Natural killer cell (primary cell): Measurements from ENCODE around the gene BANF1. TPM values are rescaled to one million over a fixed set of nuclear protein-coding genes. Genes with fewer than 3 reads are reported as not detected.
A peak's percentile ranks its signal among the peaks of the same experiment; 100 is the strongest.

ENCODE experiments used
- ATAC-seq, 3 donors: fragments of 150-1000 bp in 2 of 3; fragments of 200-7000 bp in 1 of 3; cut with Tn5 transposase; 1 replicate in 1 of 3; 2 replicates in 2 of 3; pipeline ENCODE4 v1.10.0; 2021; ENCODE audit warnings: mild to moderate bottlenecking in 2 of 3, moderate library complexity in 2 of 3
- DNase-seq, 2 donors: peaks; one replicate each; pipeline versions ENCODE4 v3.0.0 to v3.0.0-alpha.2; 2013 to 2021; ENCODE audit warnings: mixed read lengths in 1 of 2
- H3K27ac ChIP-seq: one replicate; pipeline ENCODE4 v1.5.1; 2013; ENCODE audit warnings: mild to moderate bottlenecking, low read length
- H3K27me3 ChIP-seq: one replicate; pipeline ENCODE4 v1.6.1; 2013; ENCODE audit warnings: low read length; ENCODE audit not compliant: control insufficient read depth, insufficient read depth
- H3K36me3 ChIP-seq: one replicate; pipeline ENCODE4 v1.6.1; 2013; ENCODE audit warnings: low read length; ENCODE audit not compliant: control insufficient read depth, insufficient read depth
- H3K4me1 ChIP-seq: one replicate; pipeline ENCODE4 v1.6.1; 2013; ENCODE audit warnings: low read length; ENCODE audit not compliant: control insufficient read depth, insufficient read depth
- H3K4me3 ChIP-seq: one replicate; pipeline ENCODE4 v1.5.1; 2013; ENCODE audit warnings: low read length
- H3K9me3 ChIP-seq: one replicate; pipeline ENCODE4 v1.6.1; 2013; ENCODE audit warnings: low read length; ENCODE audit not compliant: control insufficient read depth, insufficient read depth
- H3K27ac Mint-ChIP-seq, 2 donors: one replicate each; pipeline ENCODE4 v1.8.0; 2022; ENCODE audit warnings: mild to moderate bottlenecking in 2 of 2, mixed read lengths in 2 of 2, moderate library complexity in 1 of 2
- H3K27me3 Mint-ChIP-seq, 2 donors: one replicate each; pipeline ENCODE4 v1.8.0; 2022; ENCODE audit warnings: low read depth in 2 of 2, mixed read lengths in 2 of 2
- H3K36me3 Mint-ChIP-seq: one replicate; pipeline ENCODE4 v1.8.0; 2022; ENCODE audit warnings: mixed read lengths
- H3K4me1 Mint-ChIP-seq, 2 donors: one replicate each; pipeline ENCODE4 v1.8.0; 2022; ENCODE audit warnings: mixed read lengths in 2 of 2
- H3K4me3 Mint-ChIP-seq: one replicate; pipeline ENCODE4 v1.8.0; 2022; ENCODE audit warnings: mild to moderate bottlenecking, moderate library complexity, mixed read lengths
- H3K9me3 Mint-ChIP-seq, 2 donors: one replicate each; pipeline ENCODE4 v1.8.0; 2022; ENCODE audit warnings: mixed read lengths in 2 of 2
- WGBS: methylation state at CpG from one replicate; pipeline ENCODE4 v1.1.7; 2013; ENCODE audit warnings: missing lambda C conversion rate; ENCODE audit not compliant: insufficient coverage; 5-methylcytosine and 5-hydroxymethylcytosine counted together
- intact Hi-C: fragments of 100-400 bp; cut with micrococcal nuclease; formaldehyde crosslinking; loops from one replicate; pipeline ENCODE4 v1.14.2; 2022
- total RNA-seq, 4 donors: library from RNA; stranded (reverse); fragments of 120-200 nt in 1 of 4; gene quantifications; one replicate each; pipeline versions ENCODE4 v1.2.3 to v1.2.4, GENCODE V29; 2013 to 2022
- TF ChIP-seq, protein P1 (sequence below): fragments of 200-600 bp; IDR thresholded peaks from one replicate; pipeline ENCODE4 v1.8.0; 2022; ENCODE audit warnings: antibody characterized with exemption

The BANF1 gene
- total RNA-seq, 3 donors from 2014 or later (not counting 1 experiment from before 2014, with no cell fraction given): 87.8 to 107 (median 90.4) TPM

DNA sequence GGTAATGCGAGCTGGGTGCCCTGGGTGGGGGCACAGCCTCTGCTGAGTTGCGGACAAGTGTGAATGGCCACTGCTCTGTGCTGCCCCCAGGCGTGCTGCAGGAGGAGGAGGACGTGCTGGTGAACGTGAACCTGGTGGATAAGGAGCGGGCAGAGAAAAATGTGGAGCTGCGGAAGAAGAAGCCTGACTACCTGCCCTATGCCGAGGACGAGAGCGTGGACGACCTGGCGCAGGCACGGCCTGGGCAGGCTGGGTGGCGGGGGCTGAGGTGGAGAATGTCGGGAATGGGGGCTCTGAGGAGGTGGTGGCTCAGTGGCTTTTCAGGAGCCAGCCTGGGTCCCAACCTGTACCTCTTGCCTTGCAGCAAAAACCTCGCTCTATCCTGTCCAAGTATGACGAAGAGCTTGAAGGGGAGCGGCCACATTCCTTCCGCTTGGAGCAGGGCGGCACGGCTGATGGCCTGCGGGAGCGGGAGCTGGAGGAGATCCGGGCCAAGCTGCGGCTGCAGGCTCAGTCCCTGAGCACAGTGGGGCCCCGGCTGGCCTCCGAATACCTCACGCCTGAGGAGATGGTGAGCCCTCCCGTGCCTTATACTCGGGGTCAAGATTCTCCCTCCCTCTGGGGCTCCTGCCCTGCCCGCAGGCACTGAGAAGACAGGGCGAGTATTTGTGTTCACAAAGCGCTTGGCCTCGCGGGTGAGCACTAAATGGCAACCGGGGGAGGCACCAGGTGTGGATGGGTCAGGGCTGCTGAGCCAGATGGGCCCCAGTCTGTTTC lies 36.1 kb upstream of the BANF1 start:
- Mint-ChIP-seq H3K36me3 (no peaks in the 10 kb centered on the region), H3K4me1 (peaks cover 25 to 56% of the 10 kb centered on the region in 2 donors), H3K9me3 (no peaks in the 10 kb centered on the region), H3K27ac (no peak overlapping the region), H3K27me3 (no peaks in the 10 kb centered on the region), H3K4me3 (no peak overlapping the region)
- H3K4me3 ChIP-seq: no peak overlapping the region
- intact Hi-C loops: no loop called here
- 98% methylated on average over 36 of the region's 36 CpGs for WGBS
- H3K27me3 ChIP-seq: no peaks in the 10 kb centered on the region
- peaks cover 67% of the 10 kb centered on the region for H3K36me3 ChIP-seq
- DNase-seq (no peak), ATAC-seq (no peak)
- TF ChIP-seq, protein P1, sequence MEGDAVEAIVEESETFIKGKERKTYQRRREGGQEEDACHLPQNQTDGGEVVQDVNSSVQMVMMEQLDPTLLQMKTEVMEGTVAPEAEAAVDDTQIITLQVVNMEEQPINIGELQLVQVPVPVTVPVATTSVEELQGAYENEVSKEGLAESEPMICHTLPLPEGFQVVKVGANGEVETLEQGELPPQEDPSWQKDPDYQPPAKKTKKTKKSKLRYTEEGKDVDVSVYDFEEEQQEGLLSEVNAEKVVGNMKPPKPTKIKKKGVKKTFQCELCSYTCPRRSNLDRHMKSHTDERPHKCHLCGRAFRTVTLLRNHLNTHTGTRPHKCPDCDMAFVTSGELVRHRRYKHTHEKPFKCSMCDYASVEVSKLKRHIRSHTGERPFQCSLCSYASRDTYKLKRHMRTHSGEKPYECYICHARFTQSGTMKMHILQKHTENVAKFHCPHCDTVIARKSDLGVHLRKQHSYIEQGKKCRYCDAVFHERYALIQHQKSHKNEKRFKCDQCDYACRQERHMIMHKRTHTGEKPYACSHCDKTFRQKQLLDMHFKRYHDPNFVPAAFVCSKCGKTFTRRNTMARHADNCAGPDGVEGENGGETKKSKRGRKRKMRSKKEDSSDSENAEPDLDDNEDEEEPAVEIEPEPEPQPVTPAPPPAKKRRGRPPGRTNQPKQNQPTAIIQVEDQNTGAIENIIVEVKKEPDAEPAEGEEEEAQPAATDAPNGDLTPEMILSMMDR: no peak
- no peaks in the 10 kb centered on the region for H3K9me3 ChIP-seq
- H3K4me1 ChIP-seq: peaks cover 21% of the 10 kb centered on the region
- no peak overlapping the region for H3K27ac ChIP-seq

DNA sequence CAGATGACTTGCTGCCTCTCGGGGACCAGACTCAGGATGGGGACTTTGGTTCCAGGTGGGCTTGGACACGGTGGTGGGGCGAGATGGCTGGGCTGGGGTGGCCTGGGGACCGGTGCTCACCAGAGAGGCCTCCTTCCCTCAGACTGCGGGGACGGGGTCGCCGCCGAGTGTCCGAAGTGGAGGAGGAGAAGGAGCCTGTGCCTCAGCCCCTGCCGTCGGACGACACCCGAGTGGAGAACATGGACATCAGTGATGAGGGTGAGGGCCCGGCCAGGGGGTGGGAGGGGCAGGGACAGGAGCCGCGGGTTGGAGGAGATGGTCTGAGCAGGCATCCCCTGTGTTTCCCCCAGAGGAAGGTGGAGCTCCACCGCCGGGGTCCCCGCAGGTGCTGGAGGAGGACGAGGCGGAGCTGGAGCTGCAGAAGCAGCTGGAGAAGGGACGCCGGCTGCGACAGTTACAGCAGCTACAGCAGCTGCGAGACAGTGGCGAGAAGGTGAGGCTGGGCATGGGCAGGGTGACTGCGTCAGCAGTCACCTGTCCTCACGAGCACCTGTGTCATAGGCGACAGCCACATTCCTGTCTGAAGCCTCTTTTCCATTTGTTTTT lies 34.9 kb upstream of the BANF1 start:
- TF ChIP-seq, protein P1: no peak
- Mint-ChIP-seq H3K36me3 (no peaks in the 10 kb centered on the region), H3K27ac (no peak overlapping the region), H3K4me1 (peaks cover 20 to 50% of the 10 kb centered on the region in 2 donors), H3K9me3 (no peaks in the 10 kb centered on the region), H3K4me3 (no peak overlapping the region), H3K27me3 (no peaks in the 10 kb centered on the region)
- intact Hi-C loops: no loop called here
- H3K27ac ChIP-seq: no peak overlapping the region
- ATAC-seq: no peak
- no peak overlapping the region for H3K4me3 ChIP-seq
- DNase-seq: no peak
- H3K9me3 ChIP-seq: no peaks in the 10 kb centered on the region
- peaks cover 16% of the 10 kb centered on the region for H3K4me1 ChIP-seq
- 97% methylated on average over 30 of the region's 30 CpGs for whole genome bisulfite sequencing
- no peaks in the 10 kb centered on the region for H3K27me3 ChIP-seq
- peaks cover 67% of the 10 kb centered on the region for H3K36me3 ChIP-seq

DNA sequence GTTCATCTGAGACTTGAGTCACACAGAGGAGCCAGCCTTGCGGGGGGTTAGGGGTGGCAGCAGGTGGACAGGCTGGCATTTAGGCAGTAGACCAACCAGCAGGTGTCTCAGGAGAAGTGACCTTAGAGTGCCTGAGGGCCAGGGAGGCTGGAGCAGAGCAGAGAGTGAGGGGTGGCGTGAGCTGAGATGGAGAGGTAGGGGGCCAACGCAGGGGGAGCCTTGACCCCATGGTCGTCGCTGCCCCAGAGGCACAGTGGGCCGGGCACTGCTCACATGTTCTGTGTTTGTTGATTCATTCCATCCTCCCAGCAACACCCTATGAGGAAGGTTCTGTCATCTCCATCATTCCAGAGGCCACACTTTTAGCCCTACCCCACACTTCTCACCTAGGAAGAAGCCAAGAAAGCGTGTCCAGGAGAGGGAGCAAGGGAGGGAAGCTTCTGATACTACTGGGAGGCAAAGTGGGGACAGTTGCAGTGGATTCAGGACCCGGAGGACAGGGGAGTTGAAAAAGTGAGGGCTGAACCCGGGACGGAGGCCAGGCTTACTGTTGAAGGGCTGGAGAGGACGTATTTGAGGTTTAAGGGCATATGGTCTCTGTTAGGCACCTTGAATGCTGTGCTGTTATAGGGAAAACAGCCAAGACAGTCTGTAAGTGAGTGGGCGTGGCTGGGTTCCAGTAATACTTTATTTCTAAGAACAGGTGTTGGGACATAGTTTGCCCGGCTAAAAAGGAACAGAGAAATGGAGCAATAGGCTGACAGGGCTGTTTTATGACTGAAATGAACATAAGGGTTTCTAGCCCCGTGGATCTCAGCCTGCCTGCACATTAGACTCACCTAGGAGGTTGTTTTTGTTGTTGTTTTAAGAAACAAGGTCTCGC lies 33.5 kb upstream of the BANF1 start:
- H3K27me3 Mint-ChIP-seq: no peaks in the 10 kb centered on the region
- intact Hi-C loops: no loop called here
- H3K4me1 Mint-ChIP-seq: peaks cover 10 to 40% of the 10 kb centered on the region in 2 donors
- H3K9me3 Mint-ChIP-seq: no peaks in the 10 kb centered on the region
- Histone ChIP-seq H3K9me3 (no peaks in the 10 kb centered on the region), H3K27ac (no peak overlapping the region), H3K4me3 (no peak overlapping the region), H3K36me3 (peaks cover 68% of the 10 kb centered on the region), H3K27me3 (no peaks in the 10 kb centered on the region), H3K4me1 (peaks cover 2% of the 10 kb centered on the region)
- 97% methylated on average over 15 of the region's 15 CpGs for WGBS
- H3K27ac Mint-ChIP-seq: peak overlapping the region in 1 of 2 donors; percentile 59
- no peak for ATAC-seq
- H3K4me3 Mint-ChIP-seq: no peak overlapping the region
- no peaks in the 10 kb centered on the region for H3K36me3 Mint-ChIP-seq
- DNase-seq: no peak
- TF ChIP-seq, protein P1: no peak
